ENCODE results near the gene CDH23. TPM values are rescaled to one million over a fixed set of nuclear protein-coding genes. Genes with fewer than 3 reads are reported as not detected.

CDH23 gene
- polyA plus RNA-seq, 1 donor from 2014 or later = 6.6 TPM

GRCh38 chr10:71467161-71467560, 70.4 kb downstream of the CDH23 start:
- Histone ChIP-seq H3F3A (ENCODE audit: insufficient read depth, low read length, poor library complexity, severe bottlenecking) (no peaks in the 10 kb centered on the region), H3K9ac (ENCODE audit: low read length) (no peak overlapping the region), H3K9me3 (ENCODE audit: low read length) (no peaks in the 10 kb centered on the region), H2AFZ (ENCODE audit: low read depth, low read length) (no peak overlapping the region), H3K27me3 (ENCODE audit: insufficient read depth, low read depth, low read length) (no peaks in the 10 kb centered on the region), H3K4me2 (ENCODE audit: low read length) (no peak overlapping the region), H3K4me3 (ENCODE audit: low read length) (no peak overlapping the region), H3K36me3 (ENCODE audit: insufficient read depth, low read length) (no peaks in the 10 kb centered on the region), H3K9me2 (ENCODE audit: insufficient read depth, low read length) (no peaks in the 10 kb centered on the region), H4K20me1 (ENCODE audit: insufficient read depth) (no peaks in the 10 kb centered on the region), H3K27ac (ENCODE audit: low read length) (no peak overlapping the region), H3K79me2 (replicated peaks; ENCODE audit: insufficient read depth, low read length) (no peaks in the 10 kb centered on the region)
- TF ChIP-seq REST (IDR thresholded peaks at IDR 0.05; ENCODE audit: borderline replicate concordance) = no peak
- TF ChIP-seq EZH2 (IDR thresholded peaks at IDR 0.05; ENCODE audit: borderline replicate concordance, insufficient read depth, low read length, poor library complexity, severe bottlenecking) = no peak
- TF ChIP-seq RAD21 (conservative IDR thresholded peaks at IDR 0.05) = no peak
- no peak for TF ChIP-seq TAF1 (IDR thresholded peaks at IDR 0.05; ENCODE audit: low read depth)
- no peak for TF ChIP-seq POLR2AphosphoS5 (IDR thresholded peaks at IDR 0.05)

GRCh38 chr10:71467569-71468362, 71.0 kb downstream of the CDH23 start:
- no peaks in the 10 kb centered on the region for H3K36me3 ChIP-seq (ENCODE audit: insufficient read depth, low read length)
- no peaks in the 10 kb centered on the region for H3K79me2 ChIP-seq (replicated peaks; ENCODE audit: insufficient read depth, low read length)
- no peaks in the 10 kb centered on the region for H3K9me3 ChIP-seq (ENCODE audit: low read length)
- no peak overlapping the region for H3K9ac ChIP-seq (ENCODE audit: low read length)
- H3K9me2 ChIP-seq (ENCODE audit: insufficient read depth, low read length) = no peaks in the 10 kb centered on the region
- TF ChIP-seq TAF1 (IDR thresholded peaks at IDR 0.05; ENCODE audit: low read depth) (no peak), SMC3 (conservative IDR thresholded peaks at IDR 0.05; ENCODE audit: poor library complexity) (no peak), CTCF (IDR thresholded peaks at IDR 0.05; ENCODE audit: poor library complexity, severe bottlenecking) (no peak), MXI1 (conservative IDR thresholded peaks at IDR 0.05; ENCODE audit: poor library complexity, severe bottlenecking) (no peak), REST (IDR thresholded peaks at IDR 0.05; ENCODE audit: borderline replicate concordance) (no peak), RAD21 (conservative IDR thresholded peaks at IDR 0.05) (no peak), EP300 (conservative IDR thresholded peaks at IDR 0.05; ENCODE audit: poor library complexity, severe bottlenecking) (no peak), EZH2 (IDR thresholded peaks at IDR 0.05; ENCODE audit: borderline replicate concordance, insufficient read depth, low read length, poor library complexity, severe bottlenecking) (no peak), POLR2AphosphoS5 (IDR thresholded peaks at IDR 0.05) (no peak)
- H3K27ac ChIP-seq (ENCODE audit: low read length) = no peak overlapping the region
- H3K4me2 ChIP-seq (ENCODE audit: low read length) = no peak overlapping the region
- no peaks in the 10 kb centered on the region for H3F3A ChIP-seq (ENCODE audit: insufficient read depth, low read length, poor library complexity, severe bottlenecking)
- no peak overlapping the region for H3K4me3 ChIP-seq (ENCODE audit: low read length)
- H4K20me1 ChIP-seq (ENCODE audit: insufficient read depth) = no peaks in the 10 kb centered on the region
- H3K27me3 ChIP-seq (ENCODE audit: insufficient read depth, low read depth, low read length) = no peaks in the 10 kb centered on the region
- no peak overlapping the region for H2AFZ ChIP-seq (ENCODE audit: low read depth, low read length)

Measured in neural cell (in vitro differentiated cells).